ENCODE data around the gene CTAGE6.
"Not testable (repeated sequence)": the region's sequence is repeated elsewhere in the genome, so short reads cannot be mapped to it uniquely, and the experiment has no call there.

The CTAGE6 gene

GRCh38 chr7:143715543-143716193 lies 41.8 kb downstream of the CTAGE6 start:
- DNase-seq (ENCODE audit: low spot score) = not testable (repeated sequence)

GRCh38 chr7:143714581-143715454 lies 42.7 kb downstream of the CTAGE6 start:
- not testable (repeated sequence) for DNase-seq (ENCODE audit: low spot score)

- not testable (repeated sequence) for DNase-seq (ENCODE audit: low spot score)
Measured at GRCh38 chr7:143712381-143712780, 45.1 kb downstream of the CTAGE6 start.

- not testable (repeated sequence) for DNase-seq (ENCODE audit: low spot score)
Measured at GRCh38 chr7:143711727-143712324, 45.7 kb downstream of the CTAGE6 start.

- not testable (repeated sequence) for DNase-seq (ENCODE audit: low spot score)
Measured at GRCh38 chr7:143709895-143710294, 47.6 kb downstream of the CTAGE6 start.
